ENCODE measurements around the gene GDI2.

The GDI2 gene

GRCh38 chr10:5813091-5813340 lies 218 bp downstream of the GDI2 start:
- Histone ChIP-seq H3K27me3 (ENCODE audit: insufficient read depth, low read length) (no peaks in the 10 kb centered on the region), H3K4me3 (ENCODE audit: low read depth, low read length, poor library complexity, severe bottlenecking) (peak overlapping the region; percentile 99), H3K79me2 (ENCODE audit: insufficient read depth, low read length) (peaks cover 61% of the 10 kb centered on the region), H3K4me2 (ENCODE audit: low read length) (peak overlapping the region; percentile 99), H2AFZ (ENCODE audit: low read length) (no peak overlapping the region), H4K20me1 (ENCODE audit: insufficient read depth, low read length) (peaks cover 3% of the 10 kb centered on the region; the same call in 1 of the 2 replicates), H3K36me3 (ENCODE audit: insufficient read depth, low read length) (peaks cover 14% of the 10 kb centered on the region; the same call in 1 of the 2 replicates), H3K4me1 (ENCODE audit: insufficient read depth, low read length, severe bottlenecking) (peaks cover 83% of the 10 kb centered on the region), H3K9ac (ENCODE audit: low read length) (peak overlapping the region; percentile 100), H3K27ac (ENCODE audit: low read depth, low read length, poor library complexity, severe bottlenecking) (peak overlapping the region; percentile 82), H3F3A (ENCODE audit: insufficient read depth, low read length) (no peaks in the 10 kb centered on the region), H3K9me2 (ENCODE audit: low read depth, low read length) (no peaks in the 10 kb centered on the region), H3K9me3 (ENCODE audit: low read length) (no peaks in the 10 kb centered on the region)
- TF ChIP-seq EZH2 (IDR thresholded peaks at IDR 0.05; ENCODE audit: borderline replicate concordance, low read length) (no peak), CTCF (IDR thresholded peaks at IDR 0.05; ENCODE audit: low read length) (no peak)

- no peak overlapping the region for H2AFZ ChIP-seq (ENCODE audit: low read length)
- H3K4me3 ChIP-seq (ENCODE audit: low read depth, low read length, poor library complexity, severe bottlenecking) = peak overlapping the region; percentile 99
- H3K9ac ChIP-seq (ENCODE audit: low read length) = peak overlapping the region; percentile 100
- peak overlapping the region; percentile 82 for H3K27ac ChIP-seq (ENCODE audit: low read depth, low read length, poor library complexity, severe bottlenecking)
- peaks cover 67% of the 10 kb centered on the region for H3K79me2 ChIP-seq (ENCODE audit: insufficient read depth, low read length)
- no peaks in the 10 kb centered on the region for H3K9me3 ChIP-seq (ENCODE audit: low read length)
- H3F3A ChIP-seq (ENCODE audit: insufficient read depth, low read length) = no peaks in the 10 kb centered on the region
- H4K20me1 ChIP-seq (ENCODE audit: insufficient read depth, low read length) = peaks cover 3% of the 10 kb centered on the region; the same call in 1 of the 2 replicates
- H3K9me2 ChIP-seq (ENCODE audit: low read depth, low read length) = no peaks in the 10 kb centered on the region
- H3K36me3 ChIP-seq (ENCODE audit: insufficient read depth, low read length) = peaks cover 20% of the 10 kb centered on the region; the same call in 1 of the 2 replicates
- no peaks in the 10 kb centered on the region for H3K27me3 ChIP-seq (ENCODE audit: insufficient read depth, low read length)
- peak overlapping the region; percentile 99 for H3K4me2 ChIP-seq (ENCODE audit: low read length)
- TF ChIP-seq EZH2 (IDR thresholded peaks at IDR 0.05; ENCODE audit: borderline replicate concordance, low read length) (no peak), CTCF (IDR thresholded peaks at IDR 0.05; ENCODE audit: low read length) (no peak)
- H3K4me1 ChIP-seq (ENCODE audit: insufficient read depth, low read length, severe bottlenecking) = peaks cover 83% of the 10 kb centered on the region
Observed at GRCh38 chr10:5812283-5813090, 747 bp downstream of the GDI2 start.

- Histone ChIP-seq H3K4me1 (ENCODE audit: insufficient read depth, low read length, severe bottlenecking) (peaks cover 83% of the 10 kb centered on the region), H3K9me2 (ENCODE audit: low read depth, low read length) (no peaks in the 10 kb centered on the region), H4K20me1 (ENCODE audit: insufficient read depth, low read length) (peaks cover 3% of the 10 kb centered on the region; the same call in 1 of the 2 replicates)
Observed at GRCh38 chr10:5811387-5811821, 1.8 kb downstream of the GDI2 start.

More at GRCh38 chr10:5811387-5811821, 1.8 kb downstream of the GDI2 start:
- no peaks in the 10 kb centered on the region for H3K9me3 ChIP-seq (ENCODE audit: low read length)
- H3K9ac ChIP-seq (ENCODE audit: low read length) = peak overlapping the region; percentile 100
- peaks cover 77% of the 10 kb centered on the region for H3K79me2 ChIP-seq (ENCODE audit: insufficient read depth, low read length)
- no peak for TF ChIP-seq EZH2 (IDR thresholded peaks at IDR 0.05; ENCODE audit: borderline replicate concordance, low read length)
- no peak for TF ChIP-seq CTCF (IDR thresholded peaks at IDR 0.05; ENCODE audit: low read length)
- no peak overlapping the region for H2AFZ ChIP-seq (ENCODE audit: low read length)
- H3F3A ChIP-seq (ENCODE audit: insufficient read depth, low read length) = no peaks in the 10 kb centered on the region
- H3K27me3 ChIP-seq (ENCODE audit: insufficient read depth, low read length) = no peaks in the 10 kb centered on the region
- H3K4me3 ChIP-seq (ENCODE audit: low read depth, low read length, poor library complexity, severe bottlenecking) = peak overlapping the region; percentile 99
- H3K27ac ChIP-seq (ENCODE audit: low read depth, low read length, poor library complexity, severe bottlenecking) = peak overlapping the region; percentile 82
- H3K4me2 ChIP-seq (ENCODE audit: low read length) = peak overlapping the region; percentile 99
- peaks cover 23% of the 10 kb centered on the region; the same call in 1 of the 2 replicates for H3K36me3 ChIP-seq (ENCODE audit: insufficient read depth, low read length)
